NCI-H460 (cell line): ENCODE measurements around the gene GSG1L. TPM values are rescaled to one million over a fixed set of nuclear protein-coding genes. Genes with fewer than 3 reads are reported as not detected.
A peak's percentile ranks its signal among the peaks of the same experiment; 100 is the strongest.
"Not testable (repeated sequence)": the region's sequence is repeated elsewhere in the genome, so short reads cannot be mapped to it uniquely, and the experiment has no call there.

Experiments used
- DNase-seq: peaks from one replicate; pipeline ENCODE4 v3.0.0-alpha.2; 2016; ENCODE audit warnings: low read depth; ENCODE audit errors: extremely low read depth
- total RNA-seq: library from RNA; depleted of rRNA; stranded (reverse); fragments of >200 nt; shearing (Covaris generic); gene quantifications from 2 replicates; pipeline ENCODE4 v1.2.3, GENCODE V29; 2014

Gene GSG1L
- total RNA-seq, 1 experiment from 2014 or later = not detected

DNA sequence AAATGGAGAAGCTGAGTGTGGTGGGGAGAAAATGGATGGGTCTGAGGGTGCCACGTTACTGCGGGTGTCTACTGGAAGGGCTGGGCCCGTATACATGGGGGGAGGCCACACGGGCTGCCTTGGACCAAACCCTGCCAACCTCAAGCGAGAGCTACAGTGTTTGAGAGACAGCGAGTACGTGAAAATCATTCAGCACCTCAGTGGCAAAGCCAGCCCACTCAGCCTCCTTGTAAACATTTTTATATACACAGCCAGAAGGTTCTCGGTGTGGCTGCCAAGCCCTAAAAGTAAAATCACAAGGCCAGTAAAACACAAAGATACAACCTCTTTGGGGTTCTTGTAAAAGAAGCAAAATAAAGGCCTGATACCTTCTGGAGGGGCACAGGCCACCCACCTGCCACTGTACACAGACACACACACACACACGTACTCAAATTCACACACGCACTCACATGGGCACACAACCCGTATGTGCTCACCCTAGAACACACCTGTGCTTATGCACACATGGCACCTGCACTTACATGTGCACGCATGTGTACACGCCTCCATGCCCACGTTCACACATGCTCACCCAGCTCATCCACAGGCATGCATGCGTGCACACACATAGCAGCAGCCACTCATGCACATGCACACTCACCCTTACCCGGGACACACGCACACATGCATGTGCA, 102.8 kb downstream of the GSG1L start:
- DNase-seq = no peak

DNA sequence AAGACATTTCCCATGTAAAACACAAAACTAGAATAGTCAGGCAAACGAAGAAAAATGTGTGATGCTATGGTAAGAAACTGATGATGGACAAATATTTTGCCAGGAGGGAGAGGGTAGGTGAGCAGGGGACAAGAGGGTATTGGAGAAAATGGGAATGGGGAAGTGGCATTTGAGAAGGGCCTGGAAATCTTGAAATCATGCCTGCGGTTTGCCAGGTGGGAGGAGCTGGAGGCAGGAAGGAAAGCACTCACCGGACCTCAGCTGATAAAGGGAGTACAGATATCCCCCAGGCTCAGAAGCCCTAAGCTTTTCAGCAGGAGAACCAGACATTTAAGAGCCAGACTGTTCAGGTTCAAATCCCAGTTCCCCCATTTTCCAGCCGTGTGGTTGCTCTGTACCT, 103.6 kb downstream of the GSG1L start:
- no peak for DNase-seq

DNA sequence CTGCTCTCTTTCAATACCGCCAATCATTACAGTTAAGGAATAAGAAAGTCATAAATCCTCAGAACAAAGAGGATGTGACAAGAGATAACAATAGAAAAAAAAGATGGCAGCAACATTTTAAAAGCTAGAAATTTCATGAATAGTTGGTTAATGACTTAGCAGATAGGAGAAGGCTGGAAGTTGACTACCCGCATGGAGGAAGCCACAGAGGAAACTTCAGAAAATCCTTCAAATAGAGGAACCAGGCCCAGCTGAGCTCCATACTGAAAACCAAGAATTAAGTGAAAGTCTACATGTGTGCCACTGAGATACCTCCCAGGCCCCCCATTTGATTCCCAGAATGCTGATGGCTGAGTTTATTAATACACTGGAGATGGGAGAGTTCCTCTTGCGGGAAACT, 109.3 kb downstream of the GSG1L start:
- DNase-seq = no peak

- no peak for DNase-seq
Measured at GRCh38 chr16:27952811-27953210, 110.7 kb downstream of the GSG1L start.

DNA sequence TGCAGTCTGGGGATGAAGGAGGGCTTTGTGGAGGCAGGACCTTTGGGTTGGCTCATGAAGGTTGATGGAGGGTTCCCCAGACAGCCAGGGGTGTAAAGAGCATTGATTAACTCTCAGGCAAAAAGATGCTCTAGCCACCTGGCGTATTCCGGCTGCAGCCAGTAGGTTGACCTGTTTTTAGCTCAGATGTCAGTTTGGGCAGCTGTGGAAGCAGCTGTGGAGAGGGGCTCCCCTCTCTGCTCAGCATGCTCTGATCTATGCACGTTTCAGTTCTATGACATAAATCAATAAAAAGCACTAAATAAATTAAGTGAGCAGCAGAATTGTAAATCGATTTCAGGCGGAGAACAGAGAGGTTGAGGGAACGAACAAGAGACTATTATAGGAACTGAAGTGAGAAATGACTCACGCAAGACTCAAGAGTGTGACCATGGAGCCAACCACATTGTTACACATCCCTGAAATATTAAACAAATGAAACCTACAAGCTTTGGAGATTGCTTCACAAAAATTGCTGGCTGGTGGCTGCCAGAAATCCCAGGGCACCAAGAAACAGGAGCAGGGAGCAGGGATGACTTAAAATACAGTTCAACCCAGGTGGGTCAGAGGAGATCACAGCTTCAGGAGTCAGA, 111.9 kb downstream of the GSG1L start:
- DNase-seq = no peak

- no peak for DNase-seq
Measured at GRCh38 chr16:27950206-27950887, 113.2 kb downstream of the GSG1L start.

DNA sequence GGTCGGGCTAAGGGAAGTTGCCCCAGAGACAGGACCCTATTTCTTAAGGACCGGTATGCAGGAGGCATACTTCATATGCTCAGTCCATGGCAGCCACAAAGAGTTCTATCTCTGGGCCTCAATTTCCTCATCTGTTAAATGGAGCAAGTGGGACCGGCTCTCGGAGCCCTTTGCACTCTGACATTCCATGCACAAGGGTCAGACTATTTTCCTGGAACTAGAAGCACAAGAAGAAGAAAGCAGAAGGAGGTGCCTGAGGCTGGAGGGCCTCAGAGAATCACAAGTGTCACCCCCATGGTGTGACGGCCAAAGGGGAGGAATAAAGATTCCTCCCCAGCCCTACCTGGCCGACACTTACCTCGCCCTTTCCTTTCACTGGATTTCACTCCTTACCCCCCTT, 115.8 kb downstream of the GSG1L start:
- no peak for DNase-seq

- no peak for DNase-seq
Measured at GRCh38 chr16:27945233-27945973, 118.1 kb downstream of the GSG1L start.

DNA sequence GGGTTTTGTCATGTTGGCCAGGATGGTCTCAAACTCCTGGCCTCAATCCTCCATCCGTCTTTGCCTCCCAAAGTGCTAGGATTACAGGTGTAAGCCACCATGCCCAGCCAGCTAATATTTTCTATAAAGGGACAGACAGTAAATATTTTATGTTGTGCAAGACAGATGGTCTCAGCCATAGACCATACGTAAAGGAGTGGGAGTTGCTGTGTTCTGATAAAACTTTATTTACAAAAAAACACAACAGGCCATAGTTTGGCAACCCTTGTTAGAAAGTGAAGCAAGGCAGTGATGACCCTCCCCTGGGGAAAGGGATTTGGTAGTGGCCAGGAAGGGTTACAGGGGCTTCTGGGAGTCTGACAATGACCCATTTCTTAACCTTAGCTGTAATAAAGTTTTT, 119.7 kb downstream of the GSG1L start:
- DNase-seq = no peak

DNA sequence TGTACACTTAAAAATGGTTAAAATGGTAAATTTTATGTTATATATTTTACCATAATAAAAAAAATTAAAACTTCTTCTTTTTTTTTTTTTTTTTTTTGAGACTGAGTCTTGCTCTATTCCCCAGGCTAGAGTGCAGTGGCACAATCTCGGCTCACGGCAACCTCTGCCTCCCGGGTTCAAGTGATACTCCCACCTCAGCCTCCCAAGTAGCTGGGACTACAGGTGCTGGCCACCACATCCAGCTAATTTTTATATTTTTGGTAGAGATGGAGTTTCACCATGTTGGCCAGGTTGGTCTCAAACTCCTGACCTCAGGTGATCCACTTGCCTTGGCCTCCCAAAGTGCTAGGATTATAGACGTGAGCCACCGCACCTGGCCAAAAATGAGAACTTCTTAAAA, 121.4 kb downstream of the GSG1L start:
- not testable (repeated sequence) for DNase-seq

DNA sequence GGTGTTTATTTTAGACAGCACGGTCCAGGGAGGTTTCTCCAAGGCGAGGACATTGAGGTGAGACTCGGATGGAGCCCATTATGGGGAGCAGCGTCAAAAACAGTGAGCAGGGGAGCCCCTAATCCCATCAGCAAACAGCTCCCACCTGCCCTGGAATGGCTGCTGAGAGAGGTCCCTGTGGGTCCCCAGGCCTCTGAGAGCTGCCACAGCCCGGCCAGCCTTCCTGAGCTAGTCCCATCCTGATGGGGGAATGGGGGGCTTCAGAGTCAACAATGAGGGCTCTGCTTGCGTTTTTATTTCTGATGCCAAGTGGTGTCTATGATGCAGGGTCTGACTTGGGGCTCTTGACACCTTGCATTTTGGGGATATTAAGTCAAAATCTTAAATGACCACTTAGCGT, 128.4 kb downstream of the GSG1L start:
- no peak for DNase-seq

GRCh38 chr16:27932542-27933135, 130.9 kb downstream of the GSG1L start:
- no peak for DNase-seq

DNA sequence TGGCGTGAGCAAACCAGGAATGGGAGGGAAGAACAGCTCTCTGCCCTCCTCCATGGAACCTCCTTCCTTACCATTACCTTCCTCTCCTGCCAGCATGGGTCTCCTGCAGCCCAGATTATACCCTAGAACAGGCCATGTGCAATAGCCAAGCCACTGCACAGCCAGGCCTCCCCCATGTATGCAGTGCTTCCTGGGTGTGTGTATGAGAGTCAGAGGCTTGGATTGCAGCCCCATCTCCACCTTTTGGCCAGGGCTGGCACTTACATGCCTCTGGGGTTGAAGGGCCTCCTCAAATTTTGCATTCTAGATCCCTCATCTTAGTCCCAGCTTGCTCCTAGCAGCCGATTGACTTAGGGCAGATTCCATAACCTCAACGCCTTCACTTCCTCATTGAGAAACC, 133.7 kb downstream of the GSG1L start:
- no peak for DNase-seq

GRCh38 chr16:27928542-27928941, 135.0 kb downstream of the GSG1L start:
- DNase-seq = no peak

DNA sequence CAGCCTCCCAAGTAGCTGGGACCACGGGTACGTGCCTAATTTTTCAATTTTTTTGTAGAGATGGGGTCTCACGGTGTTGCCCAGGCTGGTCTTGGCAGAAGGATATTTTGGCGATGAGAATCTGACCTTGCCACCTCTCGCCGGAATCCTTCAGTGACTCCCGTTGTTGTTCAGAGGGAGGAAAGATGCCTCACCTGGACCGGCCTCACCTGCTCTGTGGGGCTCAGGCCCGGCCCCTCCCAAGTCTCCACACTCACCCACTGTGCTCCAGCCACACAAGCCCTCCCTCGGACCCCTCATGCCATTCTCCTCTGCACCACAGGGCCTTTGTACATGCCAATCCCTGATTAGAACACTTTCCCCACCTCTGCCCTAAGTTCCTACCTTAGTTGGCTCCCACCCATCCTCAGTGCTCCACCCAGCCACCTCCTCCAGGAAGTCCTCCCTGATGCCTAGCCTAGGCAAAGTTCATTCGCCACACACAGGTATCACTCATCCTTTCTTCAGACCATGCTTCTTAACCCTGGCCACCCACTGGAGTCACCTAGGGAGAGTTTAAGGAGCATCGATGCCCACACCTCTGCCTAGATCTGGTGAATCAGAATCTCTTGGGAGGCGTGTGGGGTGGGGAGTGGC, 136.1 kb downstream of the GSG1L start:
- no peak for DNase-seq

- DNase-seq = no peak
Measured at GRCh38 chr16:27925612-27926011, 137.9 kb downstream of the GSG1L start.

- DNase-seq = no peak
Measured at GRCh38 chr16:27924411-27925118, 138.9 kb downstream of the GSG1L start.

GRCh38 chr16:27923751-27924150, 139.8 kb downstream of the GSG1L start:
- DNase-seq = no peak

- peak; percentile 11 for DNase-seq
Measured at GRCh38 chr16:27922433-27922832, 141.1 kb downstream of the GSG1L start.

DNA sequence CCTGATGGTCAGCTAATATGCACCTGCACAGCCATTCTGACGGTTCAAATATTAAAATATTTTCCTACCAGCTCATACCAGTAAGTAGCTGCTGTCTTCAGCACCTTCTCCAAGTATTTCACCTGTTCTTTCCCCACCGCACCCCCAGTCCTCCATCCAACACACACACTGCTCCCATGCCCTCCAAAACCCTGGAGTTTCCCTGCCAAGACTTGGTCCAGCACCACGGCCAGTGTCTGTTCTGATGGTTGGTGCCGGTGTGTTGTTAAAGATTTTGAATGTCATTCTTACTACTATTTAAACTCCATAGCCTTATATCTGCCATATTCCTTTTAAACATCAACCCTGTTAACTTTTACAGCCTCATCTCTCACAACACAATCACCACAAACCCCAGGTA, 142.4 kb downstream of the GSG1L start:
- no peak for DNase-seq
